NCI-H187 (cell line): Measurements from ENCODE around the gene ZCCHC2.

Experiments used
- DNase-seq, 2 experiments: peaks; one replicate each; lab custom pipeline; 2025; lab: John Stamatoyannopoulos, UW

The ZCCHC2 gene

DNA sequence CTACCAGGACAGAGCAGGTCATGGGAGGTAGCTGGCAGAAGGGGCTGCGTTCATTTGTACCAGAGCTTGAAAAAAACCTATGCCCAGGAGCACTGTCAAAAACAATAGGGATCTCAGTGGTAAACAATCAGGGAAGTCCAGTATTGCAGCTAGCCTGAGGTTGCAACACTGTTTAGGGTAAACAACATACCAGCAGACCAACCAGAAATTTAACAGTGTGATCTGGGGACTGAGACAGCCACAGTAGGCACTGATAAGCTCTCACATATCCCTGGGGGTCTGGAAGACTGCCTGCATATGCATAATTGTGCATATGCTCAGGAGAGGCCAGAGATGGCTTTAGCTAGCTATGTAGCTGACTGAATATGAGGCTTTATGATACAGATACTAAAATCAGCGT, 12.0 kb upstream of the ZCCHC2 start:
- no peak for DNase-seq

DNA sequence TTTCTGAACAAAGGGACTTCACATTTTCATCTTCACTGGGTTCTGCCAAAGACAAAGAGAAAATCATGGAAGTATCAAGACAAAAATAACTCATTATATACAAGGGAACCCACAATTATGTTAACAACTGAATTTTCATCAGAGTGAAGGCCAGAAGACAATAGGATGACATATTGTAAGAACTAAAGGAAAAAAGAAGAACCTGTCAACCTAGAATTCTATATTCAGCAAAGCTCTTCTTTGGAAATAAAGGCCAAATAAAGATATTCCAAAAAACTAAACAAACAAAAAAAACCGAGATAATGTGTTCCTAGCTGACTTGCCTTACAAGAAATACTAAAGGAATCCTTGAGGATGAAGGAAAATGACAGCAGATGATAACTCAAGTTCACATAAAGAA, 10.3 kb upstream of the ZCCHC2 start:
- DNase-seq = no peak

GRCh38 chr18:62512996-62513395, 9.8 kb upstream of the ZCCHC2 start:
- DNase-seq = no peak

DNA sequence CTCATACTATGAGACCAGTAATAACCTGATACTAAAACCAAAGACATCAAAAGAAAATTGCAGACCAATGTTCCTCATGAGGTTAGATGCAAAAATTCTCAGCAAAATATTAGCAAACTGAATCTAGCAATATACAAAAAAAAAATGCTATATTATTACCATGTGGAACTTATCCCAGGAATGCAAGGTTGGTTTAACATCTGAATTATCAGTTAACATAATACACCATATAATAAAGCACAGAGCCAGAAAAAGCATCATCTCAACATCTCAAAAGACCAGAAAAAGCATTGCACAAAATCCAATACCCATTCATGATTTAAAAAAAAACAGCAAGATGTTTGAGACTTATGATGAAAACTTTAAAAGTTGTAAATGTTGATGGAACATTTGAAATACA, 8.3 kb upstream of the ZCCHC2 start:
- no peak for DNase-seq

GRCh38 chr18:62516242-62516641, 6.6 kb upstream of the ZCCHC2 start:
- DNase-seq = no peak

- no peak for DNase-seq
Observed at GRCh38 chr18:62518460-62519375, 4.1 kb upstream of the ZCCHC2 start.

DNA sequence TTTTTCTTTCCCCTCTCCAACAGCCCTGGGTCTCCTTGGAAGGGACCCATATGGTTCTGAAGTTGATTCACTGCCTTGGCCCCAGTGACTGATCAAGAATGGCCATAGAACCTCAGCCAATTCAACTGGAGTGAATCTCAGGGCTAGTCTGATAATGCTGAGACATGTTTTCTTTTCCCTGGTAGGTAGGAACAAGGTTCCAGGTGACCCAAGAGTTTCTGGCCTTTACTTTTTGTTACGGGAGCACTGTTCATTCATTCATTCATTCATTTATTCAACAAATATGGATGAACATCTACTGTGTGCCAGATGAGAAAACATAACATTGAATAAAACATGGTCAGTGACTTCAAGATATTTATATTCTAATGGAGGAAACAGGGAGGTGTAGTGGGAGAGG, 3.1 kb upstream of the ZCCHC2 start:
- DNase-seq = no peak

GRCh38 chr18:62521082-62521481, 1.7 kb upstream of the ZCCHC2 start:
- no peak for DNase-seq

DNA sequence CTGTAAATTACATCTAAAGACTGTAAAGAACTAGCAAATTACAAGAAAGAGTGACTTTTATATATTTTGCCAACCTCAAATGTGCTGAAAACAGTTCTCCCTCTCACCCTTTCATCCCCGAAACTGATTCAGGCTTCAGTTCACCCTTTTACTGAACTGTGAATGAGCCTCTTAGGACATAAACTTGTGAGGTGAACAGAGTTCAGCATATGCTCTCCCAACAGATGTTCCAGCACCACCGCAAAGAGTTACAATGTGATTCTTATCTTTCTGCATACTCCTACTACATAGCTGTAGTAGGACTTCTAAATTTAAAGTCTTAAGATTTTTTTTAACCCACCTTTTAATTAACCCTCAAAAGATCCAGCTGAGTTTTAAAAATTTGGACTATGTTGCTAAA, 1.2 kb upstream of the ZCCHC2 start:
- no peak for DNase-seq

DNA sequence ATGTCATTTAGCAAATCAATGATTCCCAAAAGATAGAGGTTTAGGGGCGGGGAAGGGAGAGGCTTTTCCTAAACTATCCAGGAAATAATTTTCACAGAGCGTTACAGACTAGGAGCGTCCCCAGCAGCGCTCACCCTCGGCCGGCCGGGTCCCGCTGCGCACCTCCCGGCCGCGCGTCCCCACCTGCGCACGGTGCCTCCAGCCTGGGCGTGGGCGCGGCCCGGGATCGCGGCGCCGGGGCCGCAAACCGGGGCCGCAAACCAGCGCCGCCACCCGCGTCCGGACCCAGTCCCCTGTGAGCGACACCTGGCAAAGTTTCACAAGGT, 684 bp upstream of the ZCCHC2 start:
- no peak for DNase-seq

- DNase-seq = no peak
Observed at GRCh38 chr18:62523255-62523588, 397 bp downstream of the ZCCHC2 start.

DNA sequence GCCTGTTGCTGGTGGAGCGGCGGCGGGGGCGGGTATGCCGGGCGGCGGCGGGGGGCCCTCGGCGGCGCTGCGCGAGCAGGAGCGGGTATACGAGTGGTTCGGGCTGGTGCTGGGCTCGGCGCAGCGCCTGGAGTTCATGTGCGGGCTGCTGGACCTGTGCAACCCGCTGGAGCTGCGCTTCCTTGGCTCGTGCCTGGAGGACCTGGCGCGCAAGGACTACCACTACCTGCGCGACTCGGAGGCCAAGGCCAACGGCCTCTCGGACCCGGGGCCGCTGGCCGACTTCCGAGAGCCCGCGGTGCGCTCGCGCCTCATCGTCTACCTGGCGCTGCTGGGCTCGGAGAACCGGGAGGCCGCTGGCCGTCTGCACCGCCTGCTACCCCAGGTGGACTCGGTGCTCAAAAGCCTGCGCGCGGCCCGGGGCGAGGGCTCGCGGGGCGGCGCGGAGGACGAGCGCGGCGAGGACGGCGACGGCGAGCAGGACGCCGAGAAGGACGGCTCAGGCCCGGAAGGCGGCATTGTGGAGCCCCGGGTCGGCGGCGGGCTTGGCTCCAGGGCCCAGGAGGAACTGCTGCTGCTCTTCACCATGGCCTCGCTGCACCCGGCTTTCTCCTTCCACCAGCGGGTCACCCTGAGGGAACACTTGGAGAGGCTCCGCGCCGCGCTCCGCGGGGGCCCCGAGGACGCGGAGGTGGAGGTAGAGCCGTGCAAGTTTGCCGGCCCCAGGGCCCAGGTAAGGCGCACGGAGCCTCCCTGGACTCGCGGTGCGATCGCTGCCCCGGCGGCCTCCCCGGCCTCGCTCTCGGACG, 1.0 kb downstream of the ZCCHC2 start:
- peak in 1 of 2 experiments; percentile 24 for DNase-seq

DNA sequence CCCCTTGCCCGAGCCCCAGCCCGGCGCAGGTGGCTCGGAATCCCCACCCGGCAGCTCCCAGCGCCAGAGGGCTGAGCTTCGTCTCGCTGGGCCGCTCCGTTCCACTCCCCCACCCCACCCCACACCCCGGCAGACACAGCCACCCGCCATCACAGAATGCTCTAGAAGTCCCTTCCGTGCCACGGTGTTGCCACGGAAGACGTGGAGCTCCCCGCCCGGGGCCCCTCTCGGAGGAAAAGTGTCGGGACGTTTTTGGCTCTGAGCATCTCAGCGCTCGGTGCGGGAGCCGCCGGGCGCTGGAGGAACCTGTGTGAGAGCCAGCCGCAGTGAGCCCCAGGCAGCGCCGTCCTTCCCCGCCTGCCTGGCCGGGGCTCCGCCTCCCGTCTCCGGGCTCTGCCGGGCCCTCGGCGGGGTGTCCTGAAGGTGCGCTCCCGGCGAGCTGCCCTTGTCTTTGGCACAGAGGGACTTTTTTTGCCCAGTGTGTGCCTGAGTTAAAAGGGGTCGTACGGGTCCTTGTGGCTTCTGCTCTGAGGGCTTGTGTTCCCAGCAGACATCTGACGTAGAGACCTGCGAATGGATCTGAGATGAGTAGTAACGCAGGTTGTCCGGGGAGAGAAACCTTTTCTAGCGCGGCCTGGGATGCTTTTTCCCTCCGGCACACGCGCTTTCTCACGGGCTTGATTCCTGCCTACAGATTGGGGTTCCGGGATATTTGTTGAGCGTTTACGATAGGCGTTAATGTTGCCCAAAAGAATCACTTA, 1.8 kb downstream of the ZCCHC2 start:
- DNase-seq = peak in 1 of 2 experiments; percentile 52

DNA sequence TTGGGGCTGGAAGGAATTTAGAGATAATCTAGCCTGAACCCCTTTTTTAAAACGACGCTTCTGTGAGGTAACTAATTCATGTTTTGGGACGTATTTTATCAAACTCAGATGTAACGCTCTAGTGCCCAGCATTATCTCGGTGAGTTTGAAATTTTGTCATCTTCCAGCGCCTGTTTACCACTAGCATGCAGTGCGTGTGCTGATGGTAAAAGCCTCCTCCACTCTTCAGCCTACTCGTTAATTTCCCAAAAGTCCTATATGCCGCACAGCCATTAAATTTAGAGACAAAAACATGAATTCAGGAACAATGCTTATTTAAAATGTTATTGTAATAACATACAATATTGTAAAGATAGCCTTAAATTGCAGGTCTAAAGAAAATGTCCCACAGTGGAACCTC, 2.8 kb downstream of the ZCCHC2 start:
- DNase-seq = peak in 1 of 2 experiments; percentile 22

DNA sequence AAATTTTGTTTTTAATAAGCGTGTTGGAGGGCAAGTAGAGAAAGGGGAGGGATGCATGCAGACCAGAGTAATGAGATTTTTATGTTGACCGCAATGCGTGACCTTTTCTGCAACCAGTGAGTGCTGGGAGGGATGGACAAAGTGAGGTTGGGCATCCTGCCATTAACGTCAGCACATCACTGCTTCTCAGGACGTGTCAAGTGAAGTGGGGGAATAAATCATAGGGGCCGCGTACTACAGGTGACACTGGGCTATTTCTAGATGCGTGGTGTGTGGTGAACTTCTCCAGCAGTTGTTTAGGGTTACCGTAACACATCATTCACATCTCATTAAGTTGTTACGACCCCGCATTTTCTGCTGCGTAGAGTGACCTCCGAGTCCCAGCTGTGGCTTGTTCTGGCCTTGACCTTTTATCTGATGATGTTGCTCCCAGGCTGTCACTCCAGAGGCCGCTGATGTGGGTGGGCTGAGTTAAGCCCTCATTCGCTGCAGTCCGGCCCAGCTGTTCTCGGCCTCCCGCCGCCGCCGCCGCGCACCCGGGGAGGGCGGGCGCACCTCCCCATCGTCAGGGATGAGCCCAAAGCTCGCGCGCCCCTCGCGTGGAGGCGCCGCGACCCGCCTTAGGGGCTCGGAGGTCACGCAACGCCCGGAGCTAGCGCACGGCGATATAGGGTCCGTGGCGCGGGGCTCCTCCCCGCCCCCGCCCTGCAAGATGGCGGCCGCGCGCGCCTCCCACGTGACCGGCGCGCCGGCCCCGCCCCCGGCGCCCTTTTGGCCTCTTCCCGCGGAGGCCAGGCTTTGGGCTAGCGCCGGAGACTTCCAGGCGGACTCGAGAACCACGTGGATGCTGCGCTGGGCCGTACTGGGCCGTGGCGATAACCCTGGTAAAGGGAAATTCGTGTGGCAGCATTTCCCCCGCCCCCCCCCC, 3.5 kb downstream of the ZCCHC2 start:
- peak; percentile 33 to 62 for DNase-seq

DNA sequence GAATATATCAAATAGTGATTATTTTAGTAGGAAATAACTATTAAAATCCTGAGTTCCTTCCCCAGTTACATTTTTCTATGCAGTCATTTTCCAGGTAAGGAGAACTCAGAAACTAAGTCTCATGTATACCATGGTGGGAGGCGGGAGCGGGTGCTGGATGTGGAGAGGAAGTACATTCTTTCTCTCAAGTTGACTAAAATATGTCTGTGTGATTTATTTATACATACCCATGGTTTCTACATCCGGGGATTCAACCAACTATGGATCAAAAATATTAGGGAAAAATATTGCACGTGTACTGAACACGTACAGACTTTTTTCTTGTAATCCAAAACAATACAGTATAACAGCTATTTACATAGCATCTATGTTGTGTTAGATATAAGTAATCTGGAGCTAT, 6.8 kb downstream of the ZCCHC2 start:
- no peak for DNase-seq

- DNase-seq = no peak
Observed at GRCh38 chr18:62531078-62531477, 8.3 kb downstream of the ZCCHC2 start.

DNA sequence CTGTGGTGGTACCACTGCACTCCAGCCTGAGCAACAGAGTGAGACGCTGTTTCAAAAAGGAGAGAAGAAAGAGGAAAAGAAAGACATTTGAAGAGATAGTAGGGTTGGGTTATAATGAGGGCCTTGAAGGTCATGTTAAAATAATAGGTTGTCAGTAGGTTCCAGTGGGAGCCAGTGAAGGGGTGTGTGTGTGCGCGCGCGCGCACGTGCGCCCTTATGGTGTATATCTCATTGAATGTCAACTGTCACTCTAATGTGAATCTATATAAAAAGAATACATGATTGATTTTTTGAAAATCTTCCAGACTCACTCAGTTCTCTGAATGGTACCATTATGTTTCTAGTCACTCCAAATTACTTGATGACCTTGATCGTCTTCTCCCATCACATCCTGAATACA, 9.1 kb downstream of the ZCCHC2 start:
- no peak for DNase-seq

DNA sequence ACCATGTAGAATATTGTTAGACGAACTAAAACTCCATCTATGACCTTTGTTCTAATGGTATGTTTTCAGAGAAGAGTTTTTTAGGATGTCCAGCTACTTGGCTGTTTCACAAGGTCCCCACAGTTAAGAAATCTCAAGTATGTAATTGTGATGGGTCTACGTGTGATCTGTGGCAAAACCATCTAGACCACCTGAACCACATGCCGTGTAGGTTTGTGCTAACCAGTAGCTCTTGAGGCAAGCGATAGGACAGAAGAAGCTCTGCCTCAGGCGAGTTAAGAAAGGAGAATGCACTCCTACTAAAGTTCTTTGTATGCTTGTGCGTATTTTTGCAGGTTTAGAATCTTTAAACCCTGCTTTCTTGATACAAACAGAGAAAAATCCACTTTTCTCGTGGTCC, 13.2 kb downstream of the ZCCHC2 start:
- DNase-seq = no peak

GRCh38 chr18:62537042-62537894, 14.4 kb downstream of the ZCCHC2 start:
- no peak for DNase-seq

- no peak for DNase-seq
Observed at GRCh38 chr18:62537946-62538345, 15.1 kb downstream of the ZCCHC2 start.
